ENCODE measurements around the gene IDH3A. TPM values are rescaled to one million over a fixed set of nuclear protein-coding genes. Genes with fewer than 3 reads are reported as not detected.

The IDH3A gene
- total RNA-seq, 1 experiment from 2014 or later: 106 TPM

DNA sequence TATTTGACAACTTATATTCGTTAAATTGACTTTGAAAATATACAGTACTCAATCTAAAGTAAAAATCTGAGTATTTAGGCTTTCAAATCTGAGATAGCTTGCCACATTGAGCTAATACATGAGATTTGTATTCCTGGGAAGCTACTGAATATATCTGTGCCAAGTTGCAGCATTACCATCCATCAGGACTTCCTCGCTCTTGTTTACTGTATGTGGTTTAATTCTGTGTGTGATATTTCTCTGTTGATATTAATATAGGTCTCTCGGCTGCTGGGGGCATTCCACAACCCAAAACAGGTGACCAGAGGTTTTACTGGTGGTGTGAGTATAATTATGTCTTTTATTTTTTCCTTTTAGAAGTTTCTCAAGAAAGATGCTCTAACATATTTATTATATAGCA lies 5.8 kb downstream of the IDH3A start:
- intact Hi-C loops (cut with micrococcal nuclease): no loop called here
- ChIA-PET POLR2A (interaction anchor here (0.8 to 4.0 kb wide), 4 partner anchors 7 to 283 kb away, joined by 3 to 28 read pairs (median 4); partner anchors contain the start of genes IDH3A and IREB2), CTCF (interaction anchor here (1.0 to 2.2 kb wide), 2 partner anchors 23 to 86 kb away, joined by 5 to 10 read pairs; no protein-coding TSS in a partner anchor)
- H3K36me3 Mint-ChIP-seq (ENCODE audit: insufficient read depth, unreplicated experiment): peaks cover 40% of the 10 kb centered on the region
- H3K27me3 Mint-ChIP-seq (ENCODE audit: insufficient read depth, unreplicated experiment): no peaks in the 10 kb centered on the region
- no peak overlapping the region for H3K4me3 Mint-ChIP-seq (ENCODE audit: unreplicated experiment)
- no peaks in the 10 kb centered on the region for H3K9me3 Mint-ChIP-seq (ENCODE audit: unreplicated experiment)
- no peak overlapping the region for H3K27ac Mint-ChIP-seq (ENCODE audit: low read depth, unreplicated experiment)
- DNase-seq (ENCODE audit: unreplicated experiment): no peak
- H3K4me1 Mint-ChIP-seq (ENCODE audit: insufficient read depth, unreplicated experiment): peaks cover 38% of the 10 kb centered on the region
- TF ChIP-seq, protein P1, sequence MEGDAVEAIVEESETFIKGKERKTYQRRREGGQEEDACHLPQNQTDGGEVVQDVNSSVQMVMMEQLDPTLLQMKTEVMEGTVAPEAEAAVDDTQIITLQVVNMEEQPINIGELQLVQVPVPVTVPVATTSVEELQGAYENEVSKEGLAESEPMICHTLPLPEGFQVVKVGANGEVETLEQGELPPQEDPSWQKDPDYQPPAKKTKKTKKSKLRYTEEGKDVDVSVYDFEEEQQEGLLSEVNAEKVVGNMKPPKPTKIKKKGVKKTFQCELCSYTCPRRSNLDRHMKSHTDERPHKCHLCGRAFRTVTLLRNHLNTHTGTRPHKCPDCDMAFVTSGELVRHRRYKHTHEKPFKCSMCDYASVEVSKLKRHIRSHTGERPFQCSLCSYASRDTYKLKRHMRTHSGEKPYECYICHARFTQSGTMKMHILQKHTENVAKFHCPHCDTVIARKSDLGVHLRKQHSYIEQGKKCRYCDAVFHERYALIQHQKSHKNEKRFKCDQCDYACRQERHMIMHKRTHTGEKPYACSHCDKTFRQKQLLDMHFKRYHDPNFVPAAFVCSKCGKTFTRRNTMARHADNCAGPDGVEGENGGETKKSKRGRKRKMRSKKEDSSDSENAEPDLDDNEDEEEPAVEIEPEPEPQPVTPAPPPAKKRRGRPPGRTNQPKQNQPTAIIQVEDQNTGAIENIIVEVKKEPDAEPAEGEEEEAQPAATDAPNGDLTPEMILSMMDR (IDR thresholded peaks at IDR 0.05; ENCODE audit: unreplicated experiment): no peak
- no TSS peak for BruUV-seq (replicated peaks)

DNA sequence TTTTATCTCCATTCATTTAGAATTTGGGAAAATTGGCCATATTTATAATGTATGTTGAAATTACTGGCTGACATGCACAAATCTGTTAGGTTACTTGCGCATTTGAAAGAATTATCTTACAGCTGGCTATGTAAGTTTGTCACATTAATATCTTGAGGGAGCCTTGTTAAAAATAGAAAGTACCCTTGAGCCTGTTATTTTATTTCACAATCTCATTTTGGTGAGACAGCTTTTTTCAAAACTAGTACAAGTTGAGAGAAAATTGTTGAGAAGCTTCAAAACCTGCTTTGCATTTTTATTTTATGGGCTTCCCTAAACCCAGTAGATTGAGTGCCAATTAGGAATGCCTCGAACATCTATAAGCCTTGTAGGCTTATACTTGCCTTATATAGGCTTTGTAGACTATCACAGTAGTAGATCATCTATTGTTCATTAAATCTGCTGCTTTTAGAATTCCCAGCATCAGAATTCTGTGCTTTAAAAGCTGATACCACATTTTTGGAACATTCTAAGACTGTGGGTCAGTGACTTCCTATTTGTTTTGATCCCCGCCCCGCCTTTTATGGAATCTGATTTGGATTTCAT lies 6.3 kb downstream of the IDH3A start:
- TF ChIP-seq, protein P1 (IDR thresholded peaks at IDR 0.05; ENCODE audit: unreplicated experiment): no peak
- H3K4me3 Mint-ChIP-seq (ENCODE audit: unreplicated experiment): peak overlapping the region; percentile 7
- intact Hi-C loops (cut with micrococcal nuclease): no loop called here

DNA sequence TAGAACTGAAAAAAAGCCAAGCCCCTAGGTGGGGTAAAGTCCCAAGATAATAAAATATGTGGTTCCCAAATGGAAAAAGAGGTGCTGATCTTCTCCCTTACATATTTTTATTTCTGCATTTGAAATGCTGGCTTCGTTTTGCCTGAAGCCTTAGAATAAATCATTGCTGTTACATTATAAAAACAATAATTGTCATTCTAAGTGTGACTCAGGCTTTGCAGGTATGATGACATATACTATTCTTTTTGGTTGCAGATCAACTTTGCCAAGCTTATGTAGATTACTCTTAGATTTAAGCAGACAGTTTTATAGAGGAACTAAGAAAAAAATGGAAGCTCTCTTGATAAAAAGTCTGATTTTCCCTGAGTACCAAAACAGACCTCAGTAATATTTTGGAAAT lies 7.5 kb downstream of the IDH3A start:
- peak; percentile 55 for DNase-seq (ENCODE audit: unreplicated experiment)
- POLR2A ChIA-PET: interaction anchor here (0.8 to 4.0 kb wide), 6 partner anchors 9 to 162 kb away, joined by 3 to 28 read pairs (median 3); partner anchors contain the start of genes IDH3A and SKIC8
- Mint-ChIP-seq H3K9me3 (ENCODE audit: unreplicated experiment) (no peaks in the 10 kb centered on the region), H3K4me1 (ENCODE audit: insufficient read depth, unreplicated experiment) (peaks cover 27% of the 10 kb centered on the region), H3K36me3 (ENCODE audit: insufficient read depth, unreplicated experiment) (peaks cover 45% of the 10 kb centered on the region), H3K27ac (ENCODE audit: low read depth, unreplicated experiment) (no peak overlapping the region), H3K4me3 (ENCODE audit: unreplicated experiment) (no peak overlapping the region), H3K27me3 (ENCODE audit: insufficient read depth, unreplicated experiment) (no peaks in the 10 kb centered on the region)
- CTCF ChIA-PET: interaction anchor here (0.6 to 2.2 kb wide), 4 partner anchors 20 to 84 kb away, joined by 3 to 10 read pairs (median 4); no protein-coding TSS in a partner anchor
- BruUV-seq (replicated peaks): no TSS peak
- intact Hi-C loops (cut with micrococcal nuclease): no loop called here
- TF ChIP-seq, protein P1 (IDR thresholded peaks at IDR 0.05; ENCODE audit: unreplicated experiment): no peak

More for the DNA sequence above, 6.3 kb downstream of the IDH3A start:
- Mint-ChIP-seq H3K4me1 (ENCODE audit: insufficient read depth, unreplicated experiment) (peaks cover 35% of the 10 kb centered on the region), H3K27me3 (ENCODE audit: insufficient read depth, unreplicated experiment) (no peaks in the 10 kb centered on the region), H3K9me3 (ENCODE audit: unreplicated experiment) (no peaks in the 10 kb centered on the region), H3K27ac (ENCODE audit: low read depth, unreplicated experiment) (no peak overlapping the region), H3K36me3 (ENCODE audit: insufficient read depth, unreplicated experiment) (peaks cover 45% of the 10 kb centered on the region)
- no TSS peak for BruUV-seq (replicated peaks)
- DNase-seq (ENCODE audit: unreplicated experiment): no peak
- CTCF ChIA-PET: interaction anchor here (0.5 to 2.2 kb wide), 5 partner anchors 22 to 284 kb away, joined by 3 to 10 read pairs (median 4); no protein-coding TSS in a partner anchor
- POLR2A ChIA-PET: interaction anchor here (0.7 to 4.0 kb wide), 6 partner anchors 8 to 282 kb away, joined by 3 to 28 read pairs (median 3); partner anchors contain the start of genes IDH3A and IREB2

DNA sequence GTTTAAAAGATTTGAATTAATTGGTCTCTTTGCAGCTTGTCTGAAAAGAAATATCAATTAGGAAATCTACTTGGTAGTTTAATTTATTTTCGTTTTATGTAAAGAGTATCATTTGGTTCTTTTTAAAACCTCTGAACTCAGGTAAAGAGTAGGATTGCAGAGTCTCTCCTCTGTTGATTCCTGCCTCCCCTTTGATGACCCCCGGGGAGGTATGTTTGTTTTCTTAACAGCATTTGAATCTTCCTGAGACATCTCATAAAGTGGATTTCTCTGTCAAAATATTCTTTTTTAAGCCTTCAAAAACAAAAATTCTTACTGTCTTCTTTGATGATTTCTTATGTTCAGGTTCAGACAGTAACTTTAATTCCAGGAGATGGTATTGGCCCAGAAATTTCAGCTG lies 8.0 kb downstream of the IDH3A start:
- H3K27me3 Mint-ChIP-seq (ENCODE audit: insufficient read depth, unreplicated experiment): no peaks in the 10 kb centered on the region
- H3K4me3 Mint-ChIP-seq (ENCODE audit: unreplicated experiment): no peak overlapping the region
- peaks cover 27% of the 10 kb centered on the region for H3K4me1 Mint-ChIP-seq (ENCODE audit: insufficient read depth, unreplicated experiment)
- H3K36me3 Mint-ChIP-seq (ENCODE audit: insufficient read depth, unreplicated experiment): peaks cover 51% of the 10 kb centered on the region
- intact Hi-C loops (cut with micrococcal nuclease): no loop called here
- H3K27ac Mint-ChIP-seq (ENCODE audit: low read depth, unreplicated experiment): no peak overlapping the region
- POLR2A ChIA-PET: interaction anchor here (0.7 to 4.0 kb wide), 6 partner anchors 9 to 163 kb away, joined by 3 to 28 read pairs (median 3); partner anchors contain the start of genes IDH3A and SKIC8
- CTCF ChIA-PET: interaction anchor here (1.1 to 2.2 kb wide), 2 partner anchors 34 to 83 kb away, joined by 3 to 10 read pairs; no protein-coding TSS in a partner anchor
- H3K9me3 Mint-ChIP-seq (ENCODE audit: unreplicated experiment): no peaks in the 10 kb centered on the region
- BruUV-seq (replicated peaks): no TSS peak
- no peak for DNase-seq (ENCODE audit: unreplicated experiment)
- TF ChIP-seq, protein P1 (IDR thresholded peaks at IDR 0.05; ENCODE audit: unreplicated experiment): no peak
